ENCODE results near the gene NPSR1.

Gene NPSR1

GRCh38 chr7:34821932-34822558 lies 164.0 kb downstream of the NPSR1 start:
- no peak overlapping the region for H3K27ac Mint-ChIP-seq
- no peaks in the 10 kb centered on the region for H3K36me3 Mint-ChIP-seq
- H3K4me1 Mint-ChIP-seq: no peaks in the 10 kb centered on the region
- DNase-seq: no peak
- peaks cover 0 to 5% of the 10 kb centered on the region in 2 donors for H3K9me3 Mint-ChIP-seq
- no peak for ATAC-seq (replicated peaks)
- no peak overlapping the region for H3K4me3 Mint-ChIP-seq
- H3K27me3 Mint-ChIP-seq: no peaks in the 10 kb centered on the region

GRCh38 chr7:34823650-34824258 lies 165.7 kb downstream of the NPSR1 start:
- Mint-ChIP-seq H3K4me3 (no peak overlapping the region), H3K36me3 (no peaks in the 10 kb centered on the region), H3K4me1 (no peaks in the 10 kb centered on the region), H3K9me3 (peaks cover 0 to 5% of the 10 kb centered on the region in 2 donors), H3K27ac (no peak overlapping the region), H3K27me3 (no peaks in the 10 kb centered on the region)
- ATAC-seq (replicated peaks): peak; percentile 52 to 59
- DNase-seq: no peak

GRCh38 chr7:34825221-34825620 lies 167.2 kb downstream of the NPSR1 start:
- Mint-ChIP-seq H3K36me3 (no peaks in the 10 kb centered on the region), H3K9me3 (peaks cover 0 to 1% of the 10 kb centered on the region in 2 donors), H3K27me3 (no peaks in the 10 kb centered on the region), H3K4me1 (no peaks in the 10 kb centered on the region), H3K27ac (no peak overlapping the region), H3K4me3 (no peak overlapping the region)
- ATAC-seq (replicated peaks) (no peak), DNase-seq (no peak)

- no peak for DNase-seq
- H3K27ac Mint-ChIP-seq: no peak overlapping the region
- H3K36me3 Mint-ChIP-seq: no peaks in the 10 kb centered on the region
- no peak overlapping the region for H3K4me3 Mint-ChIP-seq
- no peaks in the 10 kb centered on the region for H3K4me1 Mint-ChIP-seq
- H3K9me3 Mint-ChIP-seq: no peaks in the 10 kb centered on the region
- H3K27me3 Mint-ChIP-seq: peaks cover 7% of the 10 kb centered on the region in 2 donors
- ATAC-seq (replicated peaks): no peak
Observed at GRCh38 chr7:34830390-34830789, 172.4 kb downstream of the NPSR1 start.

- Mint-ChIP-seq H3K4me3 (no peak overlapping the region), H3K27me3 (peaks cover 7% of the 10 kb centered on the region in 2 donors), H3K36me3 (no peaks in the 10 kb centered on the region), H3K9me3 (no peaks in the 10 kb centered on the region), H3K4me1 (no peaks in the 10 kb centered on the region), H3K27ac (no peak overlapping the region)
- ATAC-seq (replicated peaks) (no peak), DNase-seq (no peak)
Observed at GRCh38 chr7:34831436-34831835, 173.4 kb downstream of the NPSR1 start.

GRCh38 chr7:34832020-34832419 lies 174.0 kb downstream of the NPSR1 start:
- DNase-seq (no peak), ATAC-seq (replicated peaks) (no peak)
- Mint-ChIP-seq H3K4me3 (no peak overlapping the region), H3K9me3 (no peaks in the 10 kb centered on the region), H3K27ac (no peak overlapping the region), H3K4me1 (no peaks in the 10 kb centered on the region), H3K36me3 (no peaks in the 10 kb centered on the region), H3K27me3 (peaks cover 7% of the 10 kb centered on the region in 2 donors)

- no peaks in the 10 kb centered on the region for H3K36me3 Mint-ChIP-seq
- no peak overlapping the region for H3K27ac Mint-ChIP-seq
Observed at GRCh38 chr7:34835901-34836600, 178.0 kb downstream of the NPSR1 start.

GRCh38 chr7:34837316-34837715 lies 179.3 kb downstream of the NPSR1 start:
- no peaks in the 10 kb centered on the region for H3K4me1 Mint-ChIP-seq
- H3K9me3 Mint-ChIP-seq: peaks cover 0 to 2% of the 10 kb centered on the region in 2 donors
- no peak overlapping the region for H3K4me3 Mint-ChIP-seq
- no peak overlapping the region for H3K27ac Mint-ChIP-seq
- H3K36me3 Mint-ChIP-seq: no peaks in the 10 kb centered on the region
- no peaks in the 10 kb centered on the region for H3K27me3 Mint-ChIP-seq
- DNase-seq (no peak), ATAC-seq (replicated peaks) (no peak)

More at GRCh38 chr7:34835901-34836600, 178.0 kb downstream of the NPSR1 start:
- peaks cover 0 to 2% of the 10 kb centered on the region in 2 donors for H3K9me3 Mint-ChIP-seq
- no peak overlapping the region for H3K4me3 Mint-ChIP-seq
- DNase-seq (no peak), ATAC-seq (replicated peaks) (no peak)
- no peaks in the 10 kb centered on the region for H3K4me1 Mint-ChIP-seq
- H3K27me3 Mint-ChIP-seq: peaks cover 2 to 3% of the 10 kb centered on the region in 2 donors

- H3K27me3 Mint-ChIP-seq: no peaks in the 10 kb centered on the region
- no peaks in the 10 kb centered on the region for H3K4me1 Mint-ChIP-seq
- H3K4me3 Mint-ChIP-seq: no peak overlapping the region
- H3K27ac Mint-ChIP-seq: no peak overlapping the region
- H3K36me3 Mint-ChIP-seq: no peaks in the 10 kb centered on the region
- no peak for ATAC-seq (replicated peaks)
- no peak for DNase-seq
- H3K9me3 Mint-ChIP-seq: peaks cover 2 to 3% of the 10 kb centered on the region in 2 donors
Observed at GRCh38 chr7:34837801-34838201, 179.8 kb downstream of the NPSR1 start.

GRCh38 chr7:34838329-34838728 lies 180.3 kb downstream of the NPSR1 start:
- no peaks in the 10 kb centered on the region for H3K27me3 Mint-ChIP-seq
- H3K9me3 Mint-ChIP-seq: peaks cover 4 to 5% of the 10 kb centered on the region in 2 donors
- DNase-seq (no peak), ATAC-seq (replicated peaks) (no peak)
- no peaks in the 10 kb centered on the region for H3K36me3 Mint-ChIP-seq
- H3K4me1 Mint-ChIP-seq: no peaks in the 10 kb centered on the region
- H3K27ac Mint-ChIP-seq: no peak overlapping the region
- no peak overlapping the region for H3K4me3 Mint-ChIP-seq

- peaks cover 4 to 5% of the 10 kb centered on the region in 2 donors for H3K9me3 Mint-ChIP-seq
- no peak overlapping the region for H3K4me3 Mint-ChIP-seq
- no peaks in the 10 kb centered on the region for H3K27me3 Mint-ChIP-seq
- ATAC-seq (replicated peaks) (no peak), DNase-seq (no peak)
- H3K27ac Mint-ChIP-seq: no peak overlapping the region
- no peaks in the 10 kb centered on the region for H3K4me1 Mint-ChIP-seq
- no peaks in the 10 kb centered on the region for H3K36me3 Mint-ChIP-seq
Observed at GRCh38 chr7:34839645-34840044, 181.6 kb downstream of the NPSR1 start.

- Mint-ChIP-seq H3K4me3 (no peak overlapping the region), H3K27ac (no peak overlapping the region), H3K4me1 (no peaks in the 10 kb centered on the region), H3K27me3 (no peaks in the 10 kb centered on the region), H3K9me3 (peaks cover 4 to 5% of the 10 kb centered on the region in 2 donors), H3K36me3 (no peaks in the 10 kb centered on the region)
- ATAC-seq (replicated peaks) (no peak), DNase-seq (no peak)
Observed at GRCh38 chr7:34840176-34840785, 182.3 kb downstream of the NPSR1 start.

GRCh38 chr7:34841326-34841725 lies 183.3 kb downstream of the NPSR1 start:
- H3K27me3 Mint-ChIP-seq: no peaks in the 10 kb centered on the region
- H3K36me3 Mint-ChIP-seq: no peaks in the 10 kb centered on the region
- H3K4me1 Mint-ChIP-seq: no peaks in the 10 kb centered on the region
- H3K9me3 Mint-ChIP-seq: peaks cover 4 to 5% of the 10 kb centered on the region in 2 donors
- no peak overlapping the region for H3K4me3 Mint-ChIP-seq
- H3K27ac Mint-ChIP-seq: no peak overlapping the region
- no peak for ATAC-seq (replicated peaks)
- DNase-seq: no peak

GRCh38 chr7:34842782-34843181 lies 184.8 kb downstream of the NPSR1 start:
- no peaks in the 10 kb centered on the region for H3K36me3 Mint-ChIP-seq
- no peaks in the 10 kb centered on the region for H3K27me3 Mint-ChIP-seq
- peaks cover 4 to 5% of the 10 kb centered on the region in 2 donors for H3K9me3 Mint-ChIP-seq
- H3K4me1 Mint-ChIP-seq: no peaks in the 10 kb centered on the region
- H3K4me3 Mint-ChIP-seq: no peak overlapping the region
- H3K27ac Mint-ChIP-seq: no peak overlapping the region
- no peak for ATAC-seq (replicated peaks)
- no peak for DNase-seq

All from stimulated activated naive B cell treated with anti-CD40 and anti-IgM and Interleukin-4, amounts not matched to agents 10 μg/mL and 1 μg/mL and 100 μg/mL, for 72 hours (primary cell).